Mesothelial cell of epicardium (in vitro differentiated cells): Measurements from ENCODE around the gene ANKRD11. TPM values are rescaled to one million over a fixed set of nuclear protein-coding genes. Genes with fewer than 3 reads are reported as not detected.

Experiments used
- DNase-seq, 2 experiments: peaks; one replicate each; pipeline ENCODE4 v3.0.0; 2021; ENCODE audit warnings: low spot score in 2 of 2; ENCODE audit not compliant: unreplicated experiment in 2 of 2
- H3K27ac Mint-ChIP-seq: 2 replicates; pipeline ENCODE4 v1.8.0; 2021; ENCODE audit warnings: mixed read lengths
- H3K27me3 Mint-ChIP-seq: 2 replicates; pipeline ENCODE4 v1.8.0; 2021; ENCODE audit warnings: low read depth, mixed read lengths
- H3K36me3 Mint-ChIP-seq: 2 replicates; pipeline ENCODE4 v1.8.0; 2021; ENCODE audit warnings: mixed read lengths
- H3K4me1 Mint-ChIP-seq: 2 replicates; pipeline ENCODE4 v1.8.0; 2021; ENCODE audit warnings: mixed read lengths
- H3K4me3 Mint-ChIP-seq: 2 replicates; pipeline ENCODE4 v1.8.0; 2021; ENCODE audit warnings: mild to moderate bottlenecking, moderate library complexity, mixed read lengths
- H3K9me3 Mint-ChIP-seq: 2 replicates; pipeline ENCODE4 v1.8.0; 2021; ENCODE audit warnings: mixed read lengths
- CTCF ChIP-seq: fragments of 200-600 bp; sonication (generic); IDR thresholded peaks from one replicate; pipeline ENCODE4 v1.5.0; 2021; ENCODE audit warnings: antibody characterized with exemption; ENCODE audit not compliant: unreplicated experiment
- total RNA-seq: library from RNA; stranded (reverse); gene quantifications from 3 replicates; pipeline ENCODE4 v1.2.1, GENCODE V29; 2021

Gene ANKRD11
- total RNA-seq, 1 donor from 2014 or later: 247 TPM

- no peaks in the 10 kb centered on the region for H3K9me3 Mint-ChIP-seq
- H3K27ac Mint-ChIP-seq: peak overlapping the region; percentile 44
- peaks cover 78% of the 10 kb centered on the region for H3K4me1 Mint-ChIP-seq
- H3K36me3 Mint-ChIP-seq: no peaks in the 10 kb centered on the region
- H3K4me3 Mint-ChIP-seq: no peak overlapping the region
- no peak for TF ChIP-seq CTCF
- H3K27me3 Mint-ChIP-seq: no peaks in the 10 kb centered on the region
- no peak for DNase-seq
Observed at GRCh38 chr16:89409161-89409711, 81.1 kb downstream of the ANKRD11 start.

- H3K36me3 Mint-ChIP-seq: no peaks in the 10 kb centered on the region
- peak overlapping the region; percentile 44 for H3K27ac Mint-ChIP-seq
- H3K9me3 Mint-ChIP-seq: no peaks in the 10 kb centered on the region
- H3K4me1 Mint-ChIP-seq: peaks cover 81% of the 10 kb centered on the region
- DNase-seq: no peak
- no peak for TF ChIP-seq CTCF
- no peaks in the 10 kb centered on the region for H3K27me3 Mint-ChIP-seq
- no peak overlapping the region for H3K4me3 Mint-ChIP-seq
Observed at GRCh38 chr16:89408315-89408714, 82.0 kb downstream of the ANKRD11 start.

GRCh38 chr16:89407925-89408300, 82.4 kb downstream of the ANKRD11 start:
- no peak for DNase-seq
- Mint-ChIP-seq H3K4me1 (peaks cover 81% of the 10 kb centered on the region), H3K36me3 (no peaks in the 10 kb centered on the region), H3K4me3 (no peak overlapping the region), H3K27ac (peak overlapping the region; percentile 44), H3K9me3 (no peaks in the 10 kb centered on the region), H3K27me3 (no peaks in the 10 kb centered on the region)
- no peak for TF ChIP-seq CTCF

- Mint-ChIP-seq H3K4me1 (peaks cover 80% of the 10 kb centered on the region), H3K36me3 (no peaks in the 10 kb centered on the region), H3K9me3 (no peaks in the 10 kb centered on the region), H3K4me3 (no peak overlapping the region), H3K27me3 (no peaks in the 10 kb centered on the region), H3K27ac (peak overlapping the region; percentile 44)
- TF ChIP-seq CTCF: no peak
- no peak for DNase-seq
Observed at GRCh38 chr16:89407282-89407924, 83.0 kb downstream of the ANKRD11 start.

GRCh38 chr16:89406277-89406888, 84.0 kb downstream of the ANKRD11 start:
- Mint-ChIP-seq H3K4me3 (no peak overlapping the region), H3K36me3 (no peaks in the 10 kb centered on the region)

More at GRCh38 chr16:89406277-89406888, 84.0 kb downstream of the ANKRD11 start:
- no peak for DNase-seq
- Mint-ChIP-seq H3K27me3 (no peaks in the 10 kb centered on the region), H3K4me1 (peaks cover 86% of the 10 kb centered on the region), H3K27ac (peak overlapping the region; percentile 88), H3K9me3 (no peaks in the 10 kb centered on the region)
- TF ChIP-seq CTCF: no peak
